ENCODE measurements around the gene RYK.

The RYK gene

GRCh38 chr3:134161898-134162615 lies 88.6 kb downstream of the RYK start:
- DNase-seq = no peak
- Histone ChIP-seq H3K27me3 (no peaks in the 10 kb centered on the region), H3K36me3 (peaks cover 14% of the 10 kb centered on the region)

GRCh38 chr3:134155446-134155845 lies 95.2 kb downstream of the RYK start:
- no peak for TF ChIP-seq CTCF (IDR thresholded peaks at IDR 0.05; ENCODE audit: low read depth, low read length)
- Histone ChIP-seq H3K27me3 (no peaks in the 10 kb centered on the region), H3K4me3 (ENCODE audit: low read depth, low read length) (no peak overlapping the region), H3K4me1 (no peaks in the 10 kb centered on the region), H3K9me3 (no peaks in the 10 kb centered on the region), H3K36me3 (peaks cover 12% of the 10 kb centered on the region)
- DNase-seq = no peak

More at GRCh38 chr3:134161898-134162615, 88.6 kb downstream of the RYK start:
- Histone ChIP-seq H3K4me1 (no peaks in the 10 kb centered on the region), H3K9me3 (no peaks in the 10 kb centered on the region), H3K4me3 (ENCODE audit: low read depth, low read length) (no peak overlapping the region)
- no peak for TF ChIP-seq CTCF (IDR thresholded peaks at IDR 0.05; ENCODE audit: low read depth, low read length)

- H3K36me3 ChIP-seq = peaks cover 12% of the 10 kb centered on the region
- no peaks in the 10 kb centered on the region for H3K9me3 ChIP-seq
- H3K27me3 ChIP-seq = no peaks in the 10 kb centered on the region
- no peak for TF ChIP-seq CTCF (IDR thresholded peaks at IDR 0.05; ENCODE audit: low read depth, low read length)
- no peak overlapping the region for H3K4me3 ChIP-seq (ENCODE audit: low read depth, low read length)
- H3K4me1 ChIP-seq = no peaks in the 10 kb centered on the region
- DNase-seq = no peak
Measured at GRCh38 chr3:134153761-134154160, 96.9 kb downstream of the RYK start.

- Histone ChIP-seq H3K4me3 (ENCODE audit: low read depth, low read length) (no peak overlapping the region), H3K4me1 (no peaks in the 10 kb centered on the region), H3K27me3 (no peaks in the 10 kb centered on the region), H3K9me3 (no peaks in the 10 kb centered on the region), H3K36me3 (no peaks in the 10 kb centered on the region; the same call in 1 of the 2 replicates)
- DNase-seq = no peak
- no peak for TF ChIP-seq CTCF (IDR thresholded peaks at IDR 0.05; ENCODE audit: low read depth, low read length)
Measured at GRCh38 chr3:134150476-134150875, 100.2 kb downstream of the RYK start.

GRCh38 chr3:134149286-134149685 lies 101.4 kb downstream of the RYK start:
- H3K9me3 ChIP-seq = no peaks in the 10 kb centered on the region
- no peaks in the 10 kb centered on the region for H3K27me3 ChIP-seq
- no peaks in the 10 kb centered on the region; the same call in 1 of the 2 replicates for H3K36me3 ChIP-seq
- DNase-seq = no peak
- TF ChIP-seq CTCF (IDR thresholded peaks at IDR 0.05; ENCODE audit: low read depth, low read length) = no peak
- no peaks in the 10 kb centered on the region for H3K4me1 ChIP-seq
- no peak overlapping the region for H3K4me3 ChIP-seq (ENCODE audit: low read depth, low read length)

GRCh38 chr3:134148534-134148933 lies 102.1 kb downstream of the RYK start:
- Histone ChIP-seq H3K36me3 (no peaks in the 10 kb centered on the region; the same call in 1 of the 2 replicates), H3K4me3 (ENCODE audit: low read depth, low read length) (no peak overlapping the region), H3K4me1 (no peaks in the 10 kb centered on the region), H3K27me3 (no peaks in the 10 kb centered on the region), H3K9me3 (no peaks in the 10 kb centered on the region)
- no peak for DNase-seq
- no peak for TF ChIP-seq CTCF (IDR thresholded peaks at IDR 0.05; ENCODE audit: low read depth, low read length)
